PC-3 (cell line): ENCODE measurements around the gene RET. TPM values are rescaled to one million over a fixed set of nuclear protein-coding genes. Genes with fewer than 3 reads are reported as not detected.

ENCODE experiments used
- ATAC-seq: fragments of 200-7000 bp; cut with Tn5 transposase; 2 replicates; pipeline ENCODE4 v1.9.1; 2020; ENCODE audit warnings: mild to moderate bottlenecking, moderate library complexity
- BruUV-seq: library from RNA; stranded (reverse); fragments of 400-500 nt; replicated peaks from 2 replicates; lab custom pipeline; 2021; lab: Mats Ljungman, UMichigan
- CTCF ChIA-PET: fragments of 300-600 bp; sonication (Branson Sonifier 250); formaldehyde crosslinking; loops from one replicate; lab custom pipeline; 2022; ENCODE audit warnings: antibody characterized with exemption; lab: Charles Lee
- POLR2A ChIA-PET: fragments of 300-600 bp; sonication (Branson Sonifier 250); formaldehyde crosslinking; loops from one replicate; lab custom pipeline; 2022; ENCODE audit warnings: antibody characterized with exemption; ENCODE audit not compliant: unreplicated experiment; lab: Charles Lee
- DNase-seq: peaks from one replicate; pipeline ENCODE4 v3.0.0-alpha.2; 2015
- H2AFZ ChIP-seq: fragments of 300-600 bp; sonication (generic); 2 replicates; pipeline ENCODE4 v1.6.0; 2016; ENCODE audit warnings: antibody characterized with exemption, low read length
- H3F3A ChIP-seq: fragments of 300-600 bp; sonication (generic); one replicate; pipeline ENCODE4 v1.6.0; 2017; ENCODE audit warnings: antibody characterized with exemption, low read length, control low read depth, mild to moderate bottlenecking; ENCODE audit not compliant: unreplicated experiment
- H3K27ac ChIP-seq: fragments of 300-600 bp; sonication (generic); 2 replicates; pipeline ENCODE4 v1.5.1; 2016; ENCODE audit warnings: mild to moderate bottlenecking, low read length
- H3K27me3 ChIP-seq: fragments of 300-600 bp; sonication (generic); 2 replicates; pipeline ENCODE4 v1.6.1; 2016; ENCODE audit warnings: low read length, mixed read lengths
- H3K36me3 ChIP-seq: fragments of 300-600 bp; sonication (generic); 2 replicates; pipeline ENCODE4 v1.6.1; 2016; ENCODE audit warnings: low read depth, mixed run types, low read length, mixed read lengths
- H3K4me1 ChIP-seq: fragments of 300-600 bp; sonication (generic); 2 replicates; pipeline ENCODE4 v1.5.1; 2016; ENCODE audit warnings: low read length; ENCODE audit not compliant: insufficient read depth
- H3K4me2 ChIP-seq: fragments of 300-600 bp; sonication (generic); 2 replicates; pipeline ENCODE4 v1.6.0; 2016; ENCODE audit warnings: low read length
- H3K4me3 ChIP-seq: fragments of 300-600 bp; sonication (generic); 2 replicates; pipeline ENCODE4 v1.5.1; 2016; ENCODE audit warnings: mild to moderate bottlenecking, low read length, mixed read lengths
- H3K79me2 ChIP-seq: fragments of 300-600 bp; sonication (generic); 2 replicates; pipeline ENCODE4 v1.6.1; 2017; ENCODE audit warnings: low read length, mixed read lengths
- H3K9ac ChIP-seq: fragments of 300-600 bp; sonication (generic); 2 replicates; pipeline ENCODE4 v1.6.0; 2016; ENCODE audit warnings: mild to moderate bottlenecking, low read length
- H3K9me2 ChIP-seq: fragments of 300-600 bp; sonication (generic); replicated peaks from 2 replicates; pipeline ENCODE4 v1.6.1; 2016; ENCODE audit warnings: mixed run types, low read length, mixed read lengths
- H3K9me3 ChIP-seq: fragments of 300-600 bp; sonication (generic); 2 replicates; pipeline ENCODE4 v1.6.1; 2016; ENCODE audit warnings: low read length, mixed read lengths
- H4K20me1 ChIP-seq: fragments of 300-600 bp; sonication (generic); 2 replicates; pipeline ENCODE4 v1.6.1; 2016; ENCODE audit warnings: low read length, mixed read lengths
- EZH2 ChIP-seq: fragments of 300-600 bp; sonication (generic); IDR thresholded peaks from one replicate; pipeline ENCODE4 v1.6.1; 2017; ENCODE audit warnings: antibody characterized with exemption, mild to moderate bottlenecking, low read length; ENCODE audit not compliant: unreplicated experiment
- EZH2phosphoT487 ChIP-seq: fragments of 300-600 bp; sonication (generic); IDR thresholded peaks from 2 replicates; pipeline ENCODE4 v1.6.1; 2018; ENCODE audit warnings: mild to moderate bottlenecking, antibody characterized with exemption, low read length, borderline replicate concordance
- intact Hi-C: fragments of 100-400 bp; cut with micrococcal nuclease; formaldehyde crosslinking; loops from 2 replicates; pipeline ENCODE4 v1.9.0; 2023
- total RNA-seq: library from RNA; depleted of rRNA; stranded (reverse); fragments of >200 nt; gene quantifications from 2 replicates; pipeline ENCODE4 v1.2.3, GENCODE V29; 2014
- TF ChIP-seq, protein P1 (sequence below): fragments of 300-600 bp; sonication (generic); conservative IDR thresholded peaks from 2 replicates; pipeline ENCODE4 v1.5.1; 2017; ENCODE audit warnings: antibody characterized with exemption, low read depth, mild to moderate bottlenecking, low read length

Gene RET
- total RNA-seq, 1 experiment from 2014 or later = not detected

DNA sequence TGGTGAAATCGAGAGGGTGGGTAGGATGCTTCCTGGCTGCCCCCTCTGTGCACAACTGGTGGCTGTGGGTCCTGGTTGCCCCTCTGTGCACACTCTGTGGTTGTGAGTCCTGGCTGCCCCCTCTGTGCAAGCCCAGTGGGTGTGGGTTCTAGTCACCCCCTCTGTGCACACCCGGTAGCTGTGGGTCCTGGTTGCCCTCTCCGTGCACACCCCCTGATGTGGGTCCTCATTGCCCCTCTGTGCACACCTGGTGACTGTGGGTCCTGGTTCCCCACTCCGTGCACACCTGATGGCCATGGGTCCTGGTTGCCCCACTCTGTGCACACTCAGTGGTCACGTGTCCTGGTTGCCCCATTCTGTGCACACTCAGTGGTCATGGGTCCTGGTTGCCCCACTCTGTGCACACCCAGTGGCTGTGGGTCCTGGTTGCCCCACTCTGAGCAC lies 20.3 kb upstream of the RET start:
- H3K79me2 ChIP-seq = no peaks in the 10 kb centered on the region
- no peak overlapping the region for H3K9ac ChIP-seq
- no peak for ATAC-seq
- intact Hi-C loops = no loop called here
- no peak for DNase-seq
- H3K4me1 ChIP-seq = no peaks in the 10 kb centered on the region
- peaks cover 93% of the 10 kb centered on the region for H3K27me3 ChIP-seq
- H3K4me3 ChIP-seq = no peak overlapping the region
- H3K9me2 ChIP-seq = no peaks in the 10 kb centered on the region
- no peaks in the 10 kb centered on the region for H3K9me3 ChIP-seq
- TF ChIP-seq EZH2 (no peak), EZH2phosphoT487 (no peak)
- TF ChIP-seq, protein P1, sequence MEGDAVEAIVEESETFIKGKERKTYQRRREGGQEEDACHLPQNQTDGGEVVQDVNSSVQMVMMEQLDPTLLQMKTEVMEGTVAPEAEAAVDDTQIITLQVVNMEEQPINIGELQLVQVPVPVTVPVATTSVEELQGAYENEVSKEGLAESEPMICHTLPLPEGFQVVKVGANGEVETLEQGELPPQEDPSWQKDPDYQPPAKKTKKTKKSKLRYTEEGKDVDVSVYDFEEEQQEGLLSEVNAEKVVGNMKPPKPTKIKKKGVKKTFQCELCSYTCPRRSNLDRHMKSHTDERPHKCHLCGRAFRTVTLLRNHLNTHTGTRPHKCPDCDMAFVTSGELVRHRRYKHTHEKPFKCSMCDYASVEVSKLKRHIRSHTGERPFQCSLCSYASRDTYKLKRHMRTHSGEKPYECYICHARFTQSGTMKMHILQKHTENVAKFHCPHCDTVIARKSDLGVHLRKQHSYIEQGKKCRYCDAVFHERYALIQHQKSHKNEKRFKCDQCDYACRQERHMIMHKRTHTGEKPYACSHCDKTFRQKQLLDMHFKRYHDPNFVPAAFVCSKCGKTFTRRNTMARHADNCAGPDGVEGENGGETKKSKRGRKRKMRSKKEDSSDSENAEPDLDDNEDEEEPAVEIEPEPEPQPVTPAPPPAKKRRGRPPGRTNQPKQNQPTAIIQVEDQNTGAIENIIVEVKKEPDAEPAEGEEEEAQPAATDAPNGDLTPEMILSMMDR = no peak
- no peak overlapping the region for H3K27ac ChIP-seq
- ChIA-PET POLR2A (no interaction called here), CTCF (no interaction called here)
- no TSS peak for BruUV-seq
- no peaks in the 10 kb centered on the region for H4K20me1 ChIP-seq
- H3K36me3 ChIP-seq = no peaks in the 10 kb centered on the region
- no peak overlapping the region for H2AFZ ChIP-seq
- H3F3A ChIP-seq = no peaks in the 10 kb centered on the region
- H3K4me2 ChIP-seq = no peak overlapping the region

DNA sequence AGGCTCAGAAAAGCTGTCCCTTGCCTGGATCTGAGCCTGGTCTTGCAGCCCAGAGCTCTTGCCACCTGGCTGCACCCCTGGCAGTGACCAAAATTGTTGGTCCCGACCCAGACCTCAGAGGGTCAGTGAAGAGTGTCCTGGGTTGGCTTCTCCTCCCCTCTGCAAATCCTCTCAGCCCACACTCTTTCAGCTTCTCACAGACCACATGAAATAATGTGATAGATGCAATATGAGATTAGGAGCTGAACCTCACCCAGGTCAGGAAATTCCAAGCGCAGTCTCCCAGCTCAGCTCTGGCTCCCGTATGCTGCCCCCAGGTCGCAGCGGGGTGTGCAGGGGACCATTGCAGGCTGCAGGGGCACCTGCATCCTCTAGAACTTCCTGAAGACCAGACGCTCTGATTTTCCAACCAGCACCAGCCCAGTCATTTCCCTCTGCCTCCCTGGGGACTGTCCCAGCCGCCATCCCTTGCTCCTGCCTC lies 19.6 kb upstream of the RET start:
- no peaks in the 10 kb centered on the region for H3K36me3 ChIP-seq
- no peaks in the 10 kb centered on the region for H3K9me2 ChIP-seq
- no peaks in the 10 kb centered on the region for H3K4me1 ChIP-seq
- H3K4me3 ChIP-seq = no peak overlapping the region
- no peaks in the 10 kb centered on the region for H3K79me2 ChIP-seq
- no peak overlapping the region for H3K4me2 ChIP-seq
- H3K27ac ChIP-seq = no peak overlapping the region
- no peak overlapping the region for H3K9ac ChIP-seq
- DNase-seq (no peak), ATAC-seq (no peak)
- no peaks in the 10 kb centered on the region for H3K9me3 ChIP-seq
- H2AFZ ChIP-seq = no peak overlapping the region
- TF ChIP-seq, protein P1 = no peak
- H3K27me3 ChIP-seq = peaks cover 92% of the 10 kb centered on the region
- intact Hi-C loops = no loop called here
- ChIA-PET CTCF (no interaction called here), POLR2A (no interaction called here)
- BruUV-seq = no TSS peak
- no peaks in the 10 kb centered on the region for H4K20me1 ChIP-seq
- no peaks in the 10 kb centered on the region for H3F3A ChIP-seq

DNA sequence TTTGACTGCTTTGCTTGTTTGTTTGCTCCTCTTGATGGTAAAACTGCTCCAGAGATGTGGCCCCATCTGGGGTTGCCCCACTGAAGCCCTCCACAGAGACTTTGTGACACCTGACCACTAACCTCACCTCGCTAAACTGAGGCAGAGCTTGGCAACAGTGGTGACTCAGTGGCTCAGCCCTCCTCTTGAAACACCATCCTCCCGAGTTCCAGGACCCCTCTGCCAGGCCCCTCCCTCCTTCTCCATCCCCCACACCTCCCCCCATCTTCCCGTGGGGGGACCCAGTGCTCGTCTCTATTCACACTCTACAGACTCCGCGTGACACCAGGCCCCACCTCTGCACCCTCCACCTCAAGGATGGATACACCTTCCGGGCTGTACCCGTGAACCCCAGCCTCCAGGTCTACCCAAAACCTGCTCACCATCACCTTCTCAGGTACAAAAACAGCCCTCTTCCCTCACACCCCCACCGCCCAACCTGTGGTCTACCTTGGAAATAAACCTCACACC lies 19.0 kb upstream of the RET start:
- H3K27ac ChIP-seq = no peak overlapping the region
- intact Hi-C loops = no loop called here
- POLR2A ChIA-PET = no interaction called here
- H3K36me3 ChIP-seq = no peaks in the 10 kb centered on the region
- BruUV-seq = no TSS peak
- no peak overlapping the region for H3K4me3 ChIP-seq
- no peak overlapping the region for H3K4me2 ChIP-seq
- DNase-seq (no peak), ATAC-seq (no peak)
- H3K9me2 ChIP-seq = no peaks in the 10 kb centered on the region
- no peaks in the 10 kb centered on the region for H4K20me1 ChIP-seq
- H3K4me1 ChIP-seq = no peaks in the 10 kb centered on the region
- no peak overlapping the region for H3K9ac ChIP-seq
- no peaks in the 10 kb centered on the region for H3K9me3 ChIP-seq
- CTCF ChIA-PET = no interaction called here
- no peaks in the 10 kb centered on the region for H3K79me2 ChIP-seq
- no peak overlapping the region for H2AFZ ChIP-seq
- TF ChIP-seq EZH2phosphoT487 (no peak), EZH2 (no peak)
- TF ChIP-seq, protein P1 = no peak
- peaks cover 91% of the 10 kb centered on the region for H3K27me3 ChIP-seq
- no peaks in the 10 kb centered on the region for H3F3A ChIP-seq
